SK-N-SH (cell line): ENCODE measurements around the gene ZNF688.

Experiments
- ELF1 ChIP-seq: IDR thresholded peaks from 2 replicates; pipeline ENCODE4 v1.4.0; 2012
- GABPA ChIP-seq: IDR thresholded peaks from 2 replicates; pipeline ENCODE4 v1.4.0; 2012; ENCODE audit warnings: low read depth, mild to moderate bottlenecking
- GATA2 ChIP-seq: sonication (generic); formaldehyde crosslinking; IDR thresholded peaks from 2 replicates; pipeline ENCODE4 v1.5.0; 2020; ENCODE audit warnings: mild to moderate bottlenecking, missing genetic modification reagents
- POLR2AphosphoS5 ChIP-seq: IDR thresholded peaks from 2 replicates; pipeline ENCODE4 v1.6.1; 2012; ENCODE audit warnings: low read depth, low read length
- RCOR1 ChIP-seq: fragments of 150-350 bp; IDR thresholded peaks from 2 replicates; pipeline ENCODE4 v1.6.1; 2017; ENCODE audit warnings: antibody characterized with exemption, low read length
- RFX5 ChIP-seq: IDR thresholded peaks from 2 replicates; pipeline ENCODE4 v1.6.1; 2012; ENCODE audit warnings: mild to moderate bottlenecking, improper control_type of control experiment, low read length
- RXRA ChIP-seq: IDR thresholded peaks from 2 replicates; pipeline ENCODE4 v1.4.0; 2012; ENCODE audit warnings: low read depth, mild to moderate bottlenecking, borderline replicate concordance
- TAF1 ChIP-seq: IDR thresholded peaks from 2 replicates; pipeline ENCODE4 v1.6.1; 2012; ENCODE audit warnings: low read depth, mild to moderate bottlenecking, low read length, moderate library complexity, borderline replicate concordance
- TCF12 ChIP-seq: IDR thresholded peaks from 2 replicates; pipeline ENCODE4 v1.4.0; 2012
- TF ChIP-seq, protein P1 (sequence below): fragments of 200-600 bp; sonication (generic); IDR thresholded peaks from 2 replicates; pipeline ENCODE4 v1.6.1; 2017; ENCODE audit warnings: antibody characterized with exemption, mild to moderate bottlenecking, moderate library complexity
- TF ChIP-seq, protein P2 (sequence below): IDR thresholded peaks from 2 replicates; pipeline ENCODE4 v1.4.0; 2012; ENCODE audit warnings: low read depth
- TF ChIP-seq, protein P3 (sequence below): IDR thresholded peaks from 2 replicates; pipeline ENCODE4 v1.6.1; 2012; ENCODE audit warnings: mild to moderate bottlenecking, low read depth, low read length, moderate library complexity
- TF ChIP-seq, protein P4 (sequence below): IDR thresholded peaks from 2 replicates; pipeline ENCODE4 v1.4.0; 2012; ENCODE audit warnings: low read depth, borderline replicate concordance

DNA sequence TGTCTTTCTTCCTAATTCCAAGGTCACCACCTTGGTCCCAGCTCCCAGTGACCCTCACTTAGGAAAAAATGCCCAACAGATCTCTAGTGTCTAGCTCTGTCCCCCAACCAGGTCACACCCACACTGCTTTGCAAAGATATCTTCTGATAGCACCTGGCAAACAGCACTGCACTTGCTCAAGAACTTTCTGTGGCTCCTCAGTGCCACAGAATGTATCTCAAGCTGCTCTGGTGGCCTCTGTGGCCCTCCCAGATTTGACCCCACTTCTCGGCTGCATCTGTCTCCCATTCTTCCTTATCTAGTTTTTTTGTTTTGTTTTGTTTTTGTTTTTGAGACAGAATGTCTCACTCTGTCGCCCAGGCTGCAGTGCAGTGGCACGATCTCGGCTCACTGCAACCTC is 5.0 kb downstream of the ZNF688 start:
- TF ChIP-seq, protein P1, sequence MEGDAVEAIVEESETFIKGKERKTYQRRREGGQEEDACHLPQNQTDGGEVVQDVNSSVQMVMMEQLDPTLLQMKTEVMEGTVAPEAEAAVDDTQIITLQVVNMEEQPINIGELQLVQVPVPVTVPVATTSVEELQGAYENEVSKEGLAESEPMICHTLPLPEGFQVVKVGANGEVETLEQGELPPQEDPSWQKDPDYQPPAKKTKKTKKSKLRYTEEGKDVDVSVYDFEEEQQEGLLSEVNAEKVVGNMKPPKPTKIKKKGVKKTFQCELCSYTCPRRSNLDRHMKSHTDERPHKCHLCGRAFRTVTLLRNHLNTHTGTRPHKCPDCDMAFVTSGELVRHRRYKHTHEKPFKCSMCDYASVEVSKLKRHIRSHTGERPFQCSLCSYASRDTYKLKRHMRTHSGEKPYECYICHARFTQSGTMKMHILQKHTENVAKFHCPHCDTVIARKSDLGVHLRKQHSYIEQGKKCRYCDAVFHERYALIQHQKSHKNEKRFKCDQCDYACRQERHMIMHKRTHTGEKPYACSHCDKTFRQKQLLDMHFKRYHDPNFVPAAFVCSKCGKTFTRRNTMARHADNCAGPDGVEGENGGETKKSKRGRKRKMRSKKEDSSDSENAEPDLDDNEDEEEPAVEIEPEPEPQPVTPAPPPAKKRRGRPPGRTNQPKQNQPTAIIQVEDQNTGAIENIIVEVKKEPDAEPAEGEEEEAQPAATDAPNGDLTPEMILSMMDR, result no peak
- TF ChIP-seq GABPA, result no peak
- TF ChIP-seq RCOR1, result no peak
- TF ChIP-seq TCF12, result no peak
- TF ChIP-seq, protein P2, sequence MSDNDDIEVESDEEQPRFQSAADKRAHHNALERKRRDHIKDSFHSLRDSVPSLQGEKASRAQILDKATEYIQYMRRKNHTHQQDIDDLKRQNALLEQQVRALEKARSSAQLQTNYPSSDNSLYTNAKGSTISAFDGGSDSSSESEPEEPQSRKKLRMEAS, result no peak
- no peak for TF ChIP-seq ELF1
- TF ChIP-seq, protein P3, sequence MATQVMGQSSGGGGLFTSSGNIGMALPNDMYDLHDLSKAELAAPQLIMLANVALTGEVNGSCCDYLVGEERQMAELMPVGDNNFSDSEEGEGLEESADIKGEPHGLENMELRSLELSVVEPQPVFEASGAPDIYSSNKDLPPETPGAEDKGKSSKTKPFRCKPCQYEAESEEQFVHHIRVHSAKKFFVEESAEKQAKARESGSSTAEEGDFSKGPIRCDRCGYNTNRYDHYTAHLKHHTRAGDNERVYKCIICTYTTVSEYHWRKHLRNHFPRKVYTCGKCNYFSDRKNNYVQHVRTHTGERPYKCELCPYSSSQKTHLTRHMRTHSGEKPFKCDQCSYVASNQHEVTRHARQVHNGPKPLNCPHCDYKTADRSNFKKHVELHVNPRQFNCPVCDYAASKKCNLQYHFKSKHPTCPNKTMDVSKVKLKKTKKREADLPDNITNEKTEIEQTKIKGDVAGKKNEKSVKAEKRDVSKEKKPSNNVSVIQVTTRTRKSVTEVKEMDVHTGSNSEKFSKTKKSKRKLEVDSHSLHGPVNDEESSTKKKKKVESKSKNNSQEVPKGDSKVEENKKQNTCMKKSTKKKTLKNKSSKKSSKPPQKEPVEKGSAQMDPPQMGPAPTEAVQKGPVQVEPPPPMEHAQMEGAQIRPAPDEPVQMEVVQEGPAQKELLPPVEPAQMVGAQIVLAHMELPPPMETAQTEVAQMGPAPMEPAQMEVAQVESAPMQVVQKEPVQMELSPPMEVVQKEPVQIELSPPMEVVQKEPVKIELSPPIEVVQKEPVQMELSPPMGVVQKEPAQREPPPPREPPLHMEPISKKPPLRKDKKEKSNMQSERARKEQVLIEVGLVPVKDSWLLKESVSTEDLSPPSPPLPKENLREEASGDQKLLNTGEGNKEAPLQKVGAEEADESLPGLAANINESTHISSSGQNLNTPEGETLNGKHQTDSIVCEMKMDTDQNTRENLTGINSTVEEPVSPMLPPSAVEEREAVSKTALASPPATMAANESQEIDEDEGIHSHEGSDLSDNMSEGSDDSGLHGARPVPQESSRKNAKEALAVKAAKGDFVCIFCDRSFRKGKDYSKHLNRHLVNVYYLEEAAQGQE, result no peak
- TF ChIP-seq RXRA, result no peak
- TF ChIP-seq RFX5, result no peak
- no peak for TF ChIP-seq POLR2AphosphoS5
- TF ChIP-seq TAF1, result no peak
- no peak for TF ChIP-seq GATA2 (CRISPR knock-in tag)
- TF ChIP-seq, protein P4, sequence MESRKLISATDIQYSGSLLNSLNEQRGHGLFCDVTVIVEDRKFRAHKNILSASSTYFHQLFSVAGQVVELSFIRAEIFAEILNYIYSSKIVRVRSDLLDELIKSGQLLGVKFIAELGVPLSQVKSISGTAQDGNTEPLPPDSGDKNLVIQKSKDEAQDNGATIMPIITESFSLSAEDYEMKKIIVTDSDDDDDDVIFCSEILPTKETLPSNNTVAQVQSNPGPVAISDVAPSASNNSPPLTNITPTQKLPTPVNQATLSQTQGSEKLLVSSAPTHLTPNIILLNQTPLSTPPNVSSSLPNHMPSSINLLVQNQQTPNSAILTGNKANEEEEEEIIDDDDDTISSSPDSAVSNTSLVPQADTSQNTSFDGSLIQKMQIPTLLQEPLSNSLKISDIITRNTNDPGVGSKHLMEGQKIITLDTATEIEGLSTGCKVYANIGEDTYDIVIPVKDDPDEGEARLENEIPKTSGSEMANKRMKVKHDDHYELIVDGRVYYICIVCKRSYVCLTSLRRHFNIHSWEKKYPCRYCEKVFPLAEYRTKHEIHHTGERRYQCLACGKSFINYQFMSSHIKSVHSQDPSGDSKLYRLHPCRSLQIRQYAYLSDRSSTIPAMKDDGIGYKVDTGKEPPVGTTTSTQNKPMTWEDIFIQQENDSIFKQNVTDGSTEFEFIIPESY, result no peak
